SK-N-SH (cell line): ENCODE results near the gene KCND3.

ENCODE experiments used
- CTCF ChIP-seq: fragments of 200-600 bp; sonication (generic); IDR thresholded peaks from 2 replicates; pipeline ENCODE4 v1.6.1; 2017; ENCODE audit warnings: antibody characterized with exemption, mild to moderate bottlenecking, moderate library complexity
- PBX3 ChIP-seq: IDR thresholded peaks from 2 replicates; pipeline ENCODE4; 2012

- TF ChIP-seq CTCF (no peak), PBX3 (no peak)
These were observed 255.5 kb downstream of the KCND3 start for GRCh38 chr1:111733992-111734341.
